Neural progenitor cell (in vitro differentiated cells): Measurements from ENCODE around the gene MXRA8. TPM values are rescaled to one million over a fixed set of nuclear protein-coding genes. Genes with fewer than 3 reads are reported as not detected.
"Not testable (repeated sequence)": the region's sequence is repeated elsewhere in the genome, so short reads cannot be mapped to it uniquely, and the experiment has no call there.

Experiments used
- DNase-seq: peaks from one replicate; pipeline ENCODE4 v3.0.0-alpha.2; 2016; ENCODE audit warnings: low spot score
- H2AFZ ChIP-seq: fragments of 200-600 bp; sonication (generic); replicated peaks from 2 replicates; pipeline ENCODE4 v1.6.1; 2016; ENCODE audit warnings: antibody characterized with exemption
- H3F3A ChIP-seq: fragments of 200-600 bp; sonication (generic); 2 replicates; pipeline ENCODE4 v1.6.1; 2016; ENCODE audit warnings: antibody characterized with exemption, low read depth
- H3K27ac ChIP-seq: fragments of 200-600 bp; sonication (generic); 2 replicates; pipeline ENCODE4 v1.5.1; 2016; ENCODE audit warnings: mild to moderate bottlenecking
- H3K27me3 ChIP-seq: fragments of 200-600 bp; sonication (generic); 2 replicates; pipeline ENCODE4 v1.6.1; 2016; ENCODE audit warnings: mild to moderate bottlenecking, moderate library complexity
- H3K36me3 ChIP-seq: fragments of 200-600 bp; sonication (generic); 2 replicates; pipeline ENCODE4 v1.5.1; 2016
- H3K4me1 ChIP-seq: fragments of 200-600 bp; sonication (generic); 2 replicates; pipeline ENCODE4 v1.6.1; 2016; ENCODE audit warnings: mixed run types
- H3K4me2 ChIP-seq: fragments of 200-600 bp; sonication (generic); 2 replicates; pipeline ENCODE4 v1.6.1; 2016
- H3K4me3 ChIP-seq: fragments of 200-600 bp; sonication (generic); 2 replicates; pipeline ENCODE4 v1.5.1; 2016
- H3K79me2 ChIP-seq: fragments of 200-600 bp; sonication (generic); 2 replicates; pipeline ENCODE4 v1.6.1; 2016; ENCODE audit warnings: low read depth
- H3K9ac ChIP-seq: fragments of 200-600 bp; sonication (generic); 2 replicates; pipeline ENCODE4 v1.6.1; 2016
- H3K9me3 ChIP-seq: fragments of 200-600 bp; sonication (generic); 2 replicates; pipeline ENCODE4 v1.5.1; 2016; ENCODE audit warnings: low read depth
- H4K20me1 ChIP-seq: fragments of 200-600 bp; sonication (generic); 2 replicates; pipeline ENCODE4 v1.6.1; 2016; ENCODE audit warnings: low read depth
- H3K27ac Mint-ChIP-seq: 3 replicates; pipeline ENCODE4 v1.8.0; 2021; ENCODE audit warnings: mixed read lengths
- H3K27me3 Mint-ChIP-seq: 2 replicates; pipeline ENCODE4 v1.8.0; 2022; ENCODE audit warnings: low read depth, mild to moderate bottlenecking, inconsistent platforms, moderate library complexity, mixed read lengths; ENCODE audit not compliant: insufficient read depth
- H3K36me3 Mint-ChIP-seq: 3 replicates; pipeline ENCODE4 v1.8.0; 2021; ENCODE audit warnings: mixed read lengths
- H3K4me1 Mint-ChIP-seq: 3 replicates; pipeline ENCODE4 v1.8.0; 2021; ENCODE audit warnings: mixed read lengths
- H3K4me3 Mint-ChIP-seq: 3 replicates; pipeline ENCODE4 v1.8.0; 2021; ENCODE audit warnings: mild to moderate bottlenecking, moderate library complexity, mixed read lengths
- H3K9me3 Mint-ChIP-seq: 3 replicates; pipeline ENCODE4 v1.8.0; 2020; ENCODE audit warnings: mixed read lengths
- CTCF ChIP-seq: fragments of 200-600 bp; sonication (generic); IDR thresholded peaks from 2 replicates; pipeline ENCODE4 v1.5.1; 2017; ENCODE audit warnings: antibody characterized with exemption, mild to moderate bottlenecking
- EZH2 ChIP-seq: fragments of 200-600 bp; sonication (generic); IDR thresholded peaks from 2 replicates; pipeline ENCODE4 v1.6.1; 2017; ENCODE audit warnings: antibody characterized with exemption, mild to moderate bottlenecking, moderate library complexity
- EZH2phosphoT487 ChIP-seq: fragments of 200-600 bp; sonication (generic); IDR thresholded peaks from 2 replicates; pipeline ENCODE4 v1.6.1; 2017; ENCODE audit warnings: antibody characterized with exemption
- total RNA-seq: library from RNA; depleted of rRNA; stranded (reverse); fragments of >200 nt; gene quantifications from 2 replicates; pipeline ENCODE4 v1.2.3, GENCODE V29; 2015; ENCODE audit warnings: low replicate concordance

Gene MXRA8
- total RNA-seq, 1 donor from 2014 or later = 6.8 TPM

GRCh38 chr1:1385931-1386330, 27.6 kb upstream of the MXRA8 start:
- no peak for DNase-seq
- Mint-ChIP-seq H3K4me1 (peaks cover 3% of the 10 kb centered on the region), H3K4me3 (no peak overlapping the region), H3K27ac (no peak overlapping the region), H3K36me3 (peaks cover 22% of the 10 kb centered on the region), H3K27me3 (peaks cover 4% of the 10 kb centered on the region), H3K9me3 (no peaks in the 10 kb centered on the region)
- no peaks in the 10 kb centered on the region for H3K79me2 ChIP-seq
- no peaks in the 10 kb centered on the region for H3K9me3 ChIP-seq
- no peaks in the 10 kb centered on the region for H3K4me1 ChIP-seq
- peaks cover 4% of the 10 kb centered on the region for H3F3A ChIP-seq
- no peaks in the 10 kb centered on the region for H3K27me3 ChIP-seq
- H4K20me1 ChIP-seq = no peaks in the 10 kb centered on the region
- no peak overlapping the region for H3K4me2 ChIP-seq
- H3K36me3 ChIP-seq = peaks cover 12% of the 10 kb centered on the region
- H2AFZ ChIP-seq = no peak overlapping the region
- TF ChIP-seq EZH2phosphoT487 (no peak), EZH2 (no peak), CTCF (no peak)
- no peak overlapping the region for H3K27ac ChIP-seq
- no peak overlapping the region for H3K4me3 ChIP-seq
- no peak overlapping the region for H3K9ac ChIP-seq

GRCh38 chr1:1385339-1385738, 27.0 kb upstream of the MXRA8 start:
- not testable (repeated sequence) for H3K27me3 ChIP-seq, H3K27me3 Mint-ChIP-seq, H3K4me3 ChIP-seq, H3K36me3 ChIP-seq, H3K4me1 Mint-ChIP-seq, H2AFZ ChIP-seq, H3K9ac ChIP-seq, H3K4me3 Mint-ChIP-seq, H3K9me3 Mint-ChIP-seq, H3K79me2 ChIP-seq, DNase-seq, H3K27ac Mint-ChIP-seq, H3K9me3 ChIP-seq, H3F3A ChIP-seq, H3K4me1 ChIP-seq, H3K27ac ChIP-seq, H4K20me1 ChIP-seq, H3K4me2 ChIP-seq
- H3K36me3 Mint-ChIP-seq = peaks cover 16% of the 10 kb centered on the region

GRCh38 chr1:1381294-1381693, 22.9 kb upstream of the MXRA8 start:
- no peak for TF ChIP-seq EZH2phosphoT487
- TF ChIP-seq EZH2 = no peak
- no peak for TF ChIP-seq CTCF
- DNase-seq = no peak
- no peak overlapping the region for H3K9ac ChIP-seq
- H3K27ac ChIP-seq = no peak overlapping the region
- H3K27ac Mint-ChIP-seq = no peak overlapping the region
- no peaks in the 10 kb centered on the region for H3K4me1 ChIP-seq
- H3K4me3 Mint-ChIP-seq = no peak overlapping the region
- H3K4me1 Mint-ChIP-seq = no peaks in the 10 kb centered on the region
- H3K9me3 ChIP-seq = no peaks in the 10 kb centered on the region
- peaks cover 5% of the 10 kb centered on the region for H3K27me3 Mint-ChIP-seq
- peaks cover under 1% of the 10 kb centered on the region for H3K36me3 Mint-ChIP-seq
- H3K27me3 ChIP-seq = no peaks in the 10 kb centered on the region
- no peaks in the 10 kb centered on the region for H3K9me3 Mint-ChIP-seq
- no peaks in the 10 kb centered on the region for H3K79me2 ChIP-seq
- H3F3A ChIP-seq = peaks cover 10% of the 10 kb centered on the region
- H3K36me3 ChIP-seq = no peaks in the 10 kb centered on the region
- H4K20me1 ChIP-seq = no peaks in the 10 kb centered on the region
- no peak overlapping the region for H3K4me3 ChIP-seq
- H3K4me2 ChIP-seq = no peak overlapping the region
- no peak overlapping the region for H2AFZ ChIP-seq

- H4K20me1 ChIP-seq = no peaks in the 10 kb centered on the region
- H3K4me1 Mint-ChIP-seq = no peaks in the 10 kb centered on the region
- no peak for DNase-seq
- no peak overlapping the region for H3K27ac ChIP-seq
- H2AFZ ChIP-seq = no peak overlapping the region
- no peak overlapping the region for H3K4me3 Mint-ChIP-seq
- no peaks in the 10 kb centered on the region for H3K27me3 ChIP-seq
- H3K36me3 ChIP-seq = no peaks in the 10 kb centered on the region
- peaks cover 14% of the 10 kb centered on the region for H3F3A ChIP-seq
- H3K9me3 Mint-ChIP-seq = no peaks in the 10 kb centered on the region
- H3K36me3 Mint-ChIP-seq = no peaks in the 10 kb centered on the region
- H3K4me3 ChIP-seq = no peak overlapping the region
- H3K4me1 ChIP-seq = no peaks in the 10 kb centered on the region
- H3K9me3 ChIP-seq = no peaks in the 10 kb centered on the region
- no peak overlapping the region for H3K9ac ChIP-seq
- H3K4me2 ChIP-seq = no peak overlapping the region
- peaks cover 5% of the 10 kb centered on the region for H3K27me3 Mint-ChIP-seq
- H3K79me2 ChIP-seq = no peaks in the 10 kb centered on the region
- no peak for TF ChIP-seq EZH2
- TF ChIP-seq CTCF = no peak
- no peak overlapping the region for H3K27ac Mint-ChIP-seq
These were observed 22.5 kb upstream of the MXRA8 start for GRCh38 chr1:1380860-1381259.
